ENCODE results near the gene USH1C.
A peak's percentile ranks its signal among the peaks of the same experiment; 100 is the strongest.

USH1C gene

DNA sequence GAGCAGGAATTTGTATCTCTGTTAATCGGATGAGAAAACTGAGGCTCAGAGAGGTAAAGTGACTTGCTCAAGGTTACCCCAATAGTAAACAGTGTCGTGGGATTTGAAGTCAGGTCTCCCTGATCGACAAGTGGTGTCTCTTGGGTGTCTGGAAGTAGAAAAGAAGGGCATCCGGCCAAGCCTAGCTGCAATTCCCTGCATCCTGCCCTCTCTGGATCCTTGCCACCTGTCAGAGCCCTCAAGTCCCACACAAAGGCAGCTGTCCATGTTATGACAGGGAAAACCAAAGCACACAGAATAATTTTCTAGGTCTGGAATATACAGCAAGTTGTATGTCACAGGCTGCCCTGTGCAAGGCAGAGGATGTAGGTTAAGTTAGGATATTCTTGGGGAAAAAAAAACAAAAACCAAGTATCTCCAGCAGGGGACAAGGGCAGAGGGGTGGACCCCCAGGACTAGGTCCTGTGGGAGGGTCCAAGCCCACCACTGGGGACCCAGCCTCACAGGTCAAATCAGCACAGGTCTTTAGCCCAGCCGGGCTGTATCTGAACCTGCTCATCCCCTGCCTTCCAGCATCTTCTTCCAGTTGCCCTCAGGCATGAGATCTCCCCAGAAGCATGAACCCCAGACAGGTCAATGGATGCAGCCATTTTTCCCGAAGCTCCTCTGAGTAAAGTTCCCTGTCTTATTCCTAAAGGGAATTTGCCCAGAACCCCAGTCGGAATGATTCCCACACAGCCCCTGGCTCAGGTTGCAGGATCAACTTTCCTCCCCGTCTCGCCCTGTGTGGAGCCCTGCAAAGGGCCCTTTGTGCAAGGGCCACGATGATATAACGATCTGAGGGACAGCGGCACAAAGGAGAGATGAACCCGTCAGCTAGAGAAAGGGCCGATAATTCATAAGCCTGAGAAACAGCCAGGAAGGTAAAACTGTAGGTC lies 15.0 kb downstream of the USH1C start:
- no peak overlapping the region for H3K4me3 ChIP-seq (replicated peaks; ENCODE audit: low read depth, low read length)
- TF ChIP-seq CTCF (IDR thresholded peaks at IDR 0.05; ENCODE audit: low read depth, low read length, missing control alignments), result no peak
- DNase-seq (ENCODE audit: extremely low read depth, low read depth), result no peak

DNA sequence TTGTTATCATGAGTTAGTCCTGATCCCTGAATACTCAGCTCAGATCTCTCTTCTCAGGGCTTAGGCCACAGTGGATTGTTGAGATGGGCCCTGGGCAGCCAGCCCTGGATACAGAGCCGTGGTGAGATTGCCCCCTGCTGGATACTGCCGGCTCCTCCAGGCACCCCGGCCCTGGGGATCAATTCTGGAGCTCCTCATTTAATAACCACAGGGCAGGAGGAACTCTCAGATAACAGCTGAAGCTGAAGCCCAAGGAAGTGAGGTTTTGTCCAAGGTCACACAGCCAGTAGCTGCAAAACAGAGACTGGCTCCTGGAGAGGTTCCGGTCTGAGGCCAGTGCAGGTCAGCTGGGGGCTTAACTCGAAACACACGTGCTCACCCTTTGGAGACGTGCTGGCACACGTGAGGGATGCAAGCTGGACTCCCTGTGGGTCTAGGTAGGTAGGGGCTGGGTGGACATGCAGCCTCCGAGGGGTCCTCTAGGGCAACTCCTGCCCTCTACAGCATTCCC lies 16.0 kb downstream of the USH1C start:
- no peak overlapping the region for H3K4me3 ChIP-seq (replicated peaks; ENCODE audit: low read depth, low read length)
- DNase-seq (ENCODE audit: extremely low read depth, low read depth), result peak; percentile 9
- peak; percentile 89 for TF ChIP-seq CTCF (IDR thresholded peaks at IDR 0.05; ENCODE audit: low read depth, low read length, missing control alignments)

GRCh38 chr11:17527628-17527995 lies 16.6 kb downstream of the USH1C start:
- H3K4me3 ChIP-seq (replicated peaks; ENCODE audit: low read depth, low read length), result no peak overlapping the region
- no peak for DNase-seq (ENCODE audit: extremely low read depth, low read depth)
- TF ChIP-seq CTCF (IDR thresholded peaks at IDR 0.05; ENCODE audit: low read depth, low read length, missing control alignments), result no peak

- TF ChIP-seq CTCF (IDR thresholded peaks at IDR 0.05; ENCODE audit: low read depth, low read length, missing control alignments), result no peak
- no peak for DNase-seq (ENCODE audit: extremely low read depth, low read depth)
Measured at GRCh38 chr11:17526931-17527627, 17.1 kb downstream of the USH1C start.

GRCh38 chr11:17526326-17526725 lies 17.9 kb downstream of the USH1C start:
- DNase-seq (ENCODE audit: extremely low read depth, low read depth), result no peak
- no peak overlapping the region for H3K4me3 ChIP-seq (replicated peaks; ENCODE audit: low read depth, low read length)
- no peak for TF ChIP-seq CTCF (IDR thresholded peaks at IDR 0.05; ENCODE audit: low read depth, low read length, missing control alignments)

More at GRCh38 chr11:17526931-17527627, 17.1 kb downstream of the USH1C start:
- no peak overlapping the region for H3K4me3 ChIP-seq (replicated peaks; ENCODE audit: low read depth, low read length)

- no peak overlapping the region for H3K4me3 ChIP-seq (replicated peaks; ENCODE audit: low read depth, low read length)
- DNase-seq (ENCODE audit: extremely low read depth, low read depth), result no peak
- TF ChIP-seq CTCF (IDR thresholded peaks at IDR 0.05; ENCODE audit: low read depth, low read length, missing control alignments), result no peak
Measured at GRCh38 chr11:17525570-17525969, 18.6 kb downstream of the USH1C start.
